Raji (cell line): Measurements from ENCODE around the gene DEPDC7.

Source experiments
- POLR2A ChIP-seq: IDR thresholded peaks from 2 replicates; pipeline ENCODE4 v1.6.1; 2011; ENCODE audit warnings: low read depth, low read length, control low read depth; ENCODE audit not compliant: insufficient read depth

DEPDC7 gene

GRCh38 chr11:33015621-33016551 is at the start of gene DEPDC7:
Gene DEPDC7, plus strand, starts transcription at chr11:33015878. Its CDS starts 78 bp downstream, at chr11:33015956.
- no peak for TF ChIP-seq POLR2A

- TF ChIP-seq POLR2A: no peak
These were observed 47.1 kb upstream of the DEPDC7 start for GRCh38 chr11:32968541-32968940.

GRCh38 chr11:32972781-32973180 is 42.9 kb upstream of the DEPDC7 start:
- TF ChIP-seq POLR2A: no peak

DNA sequence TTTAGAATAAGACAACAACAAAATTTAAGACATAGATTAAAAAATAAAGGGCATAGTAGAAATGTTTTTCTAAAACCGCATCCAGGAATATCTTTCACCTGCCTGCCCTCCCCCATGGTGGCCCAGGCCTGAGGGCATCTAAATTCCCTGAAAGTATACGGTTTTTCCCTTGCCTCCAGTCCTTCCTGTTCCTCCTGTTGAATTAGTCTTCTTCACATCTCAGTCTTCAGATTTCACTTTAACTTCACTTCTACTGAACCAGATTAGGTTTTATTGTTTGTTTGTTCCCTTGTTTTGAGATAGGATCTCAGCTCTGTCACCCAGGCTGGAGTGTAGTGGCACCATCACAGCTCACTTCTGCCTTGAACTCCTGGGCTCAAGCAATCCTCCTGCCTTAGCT is 33.1 kb upstream of the DEPDC7 start:
- TF ChIP-seq POLR2A: no peak

GRCh38 chr11:32983506-32983905 is 32.2 kb upstream of the DEPDC7 start:
- no peak for TF ChIP-seq POLR2A

GRCh38 chr11:32985600-32985999 is 30.1 kb upstream of the DEPDC7 start:
- TF ChIP-seq POLR2A: no peak

DNA sequence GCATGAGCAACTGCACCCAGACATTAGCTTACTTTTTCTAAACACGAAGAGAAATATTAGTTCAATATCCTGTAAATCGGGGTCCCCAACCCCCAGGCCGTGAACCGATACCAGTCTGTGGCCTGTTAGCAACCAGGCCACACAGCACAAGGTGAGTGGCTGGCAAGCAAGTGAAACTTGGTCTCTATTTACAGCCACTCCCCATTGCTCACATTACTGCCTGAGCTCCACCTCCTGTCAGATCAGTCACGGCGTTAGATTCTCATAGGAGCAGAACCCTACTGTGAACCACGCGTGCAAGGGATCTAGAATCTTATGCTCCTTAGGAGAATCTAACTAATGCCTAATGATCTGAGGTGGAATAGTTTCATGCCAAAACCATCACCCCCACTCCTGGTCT is 27.8 kb upstream of the DEPDC7 start:
- TF ChIP-seq POLR2A: no peak

GRCh38 chr11:32990481-32990880 is 25.2 kb upstream of the DEPDC7 start:
- TF ChIP-seq POLR2A: no peak

- TF ChIP-seq POLR2A: no peak
These were observed 24.3 kb upstream of the DEPDC7 start for GRCh38 chr11:32991427-32991826.

DNA sequence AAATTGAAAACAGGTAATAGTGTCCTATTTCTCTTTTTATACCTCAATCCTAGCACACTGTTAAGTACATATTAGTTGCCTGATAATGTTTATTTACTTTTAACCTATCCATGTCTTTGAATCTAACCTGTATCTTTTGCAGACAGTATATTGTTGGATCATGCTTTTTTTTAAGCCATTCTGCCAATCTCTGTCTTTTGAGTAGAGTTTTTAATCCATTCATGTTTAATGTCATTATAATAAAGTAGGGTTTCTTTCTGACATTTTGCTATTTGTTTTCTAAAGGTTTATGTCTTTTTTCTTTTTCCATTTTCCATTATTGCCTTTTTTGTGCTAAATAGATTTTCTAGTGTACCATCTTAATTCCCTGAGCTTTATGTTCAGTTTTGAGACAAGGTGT is 23.8 kb upstream of the DEPDC7 start:
- no peak for TF ChIP-seq POLR2A

DNA sequence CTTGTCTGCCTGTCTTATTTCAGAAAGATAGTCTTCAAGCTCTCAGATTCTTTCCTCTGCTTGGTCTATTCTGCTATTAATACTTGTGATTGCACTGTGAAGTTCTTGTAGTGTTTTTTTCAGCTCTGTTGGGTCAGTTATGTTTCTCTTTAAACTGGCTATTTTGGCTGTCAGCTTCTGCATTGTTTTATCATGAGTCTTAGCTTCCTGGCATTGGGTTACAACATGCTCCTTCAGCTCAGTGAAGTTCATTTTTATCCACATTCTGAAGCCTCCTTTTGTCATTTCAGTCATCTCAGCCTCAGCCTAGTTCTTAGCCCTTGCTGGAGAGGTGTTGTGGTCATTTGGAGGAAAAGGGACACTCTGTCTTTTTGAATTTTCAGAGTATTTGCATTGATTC is 15.5 kb upstream of the DEPDC7 start:
- no peak for TF ChIP-seq POLR2A

DNA sequence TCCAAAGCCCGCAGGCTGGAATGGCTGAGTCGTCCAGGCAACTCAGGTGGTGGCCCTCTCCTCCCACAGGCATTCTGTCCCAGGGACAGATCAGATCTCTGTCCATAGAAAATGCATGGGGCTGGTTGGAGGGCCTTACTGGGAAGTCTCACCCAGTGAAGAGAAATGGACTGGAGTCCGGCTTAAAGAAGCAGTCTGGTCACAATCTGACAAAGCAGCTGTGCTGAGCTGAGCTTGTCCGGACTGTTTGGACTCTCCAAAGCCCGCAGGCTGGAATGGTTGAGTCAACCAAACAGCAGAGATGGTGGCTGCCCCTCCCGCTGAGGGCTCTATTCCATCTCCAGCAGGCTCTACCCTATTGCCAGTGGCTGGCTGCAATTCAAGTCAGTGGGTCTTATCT is 14.4 kb upstream of the DEPDC7 start:
- TF ChIP-seq POLR2A: no peak

DNA sequence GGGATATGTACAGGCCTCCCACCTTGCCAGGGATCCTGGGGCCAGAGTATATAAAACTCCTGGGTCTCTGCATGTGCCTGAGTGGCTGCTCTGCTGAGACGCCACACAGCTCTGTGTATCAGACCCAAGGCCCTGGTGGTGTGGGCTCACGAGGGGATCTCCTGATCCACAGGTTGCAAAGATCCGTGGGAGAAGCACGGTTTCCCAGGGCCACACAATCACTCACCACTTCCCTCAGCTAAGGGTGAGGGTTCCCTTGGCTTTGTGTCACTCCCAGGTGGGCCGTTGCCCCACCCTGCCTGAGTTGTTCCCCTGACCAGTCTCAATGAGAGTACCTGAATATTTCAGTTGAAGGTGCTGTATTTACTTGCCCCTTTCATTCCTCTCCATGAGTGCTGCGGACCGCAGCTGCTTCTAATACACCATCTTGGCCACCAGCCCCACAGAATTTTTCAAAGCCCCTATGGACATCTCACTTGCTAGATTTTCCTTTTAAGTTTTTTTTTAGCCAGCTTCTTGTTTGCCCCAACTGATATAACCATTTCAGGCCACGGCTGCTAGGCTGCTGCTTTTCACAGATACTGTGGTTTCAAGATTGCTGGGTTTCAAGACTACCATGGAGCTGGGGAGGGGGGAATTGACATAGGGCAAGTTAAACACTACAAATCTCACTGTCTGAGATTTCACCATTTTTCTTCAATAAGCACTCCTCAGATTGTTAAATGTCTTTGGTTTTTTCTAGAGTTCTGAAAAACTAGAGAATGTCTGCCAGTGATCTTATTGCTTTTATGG is 13.7 kb upstream of the DEPDC7 start:
- TF ChIP-seq POLR2A: no peak

DNA sequence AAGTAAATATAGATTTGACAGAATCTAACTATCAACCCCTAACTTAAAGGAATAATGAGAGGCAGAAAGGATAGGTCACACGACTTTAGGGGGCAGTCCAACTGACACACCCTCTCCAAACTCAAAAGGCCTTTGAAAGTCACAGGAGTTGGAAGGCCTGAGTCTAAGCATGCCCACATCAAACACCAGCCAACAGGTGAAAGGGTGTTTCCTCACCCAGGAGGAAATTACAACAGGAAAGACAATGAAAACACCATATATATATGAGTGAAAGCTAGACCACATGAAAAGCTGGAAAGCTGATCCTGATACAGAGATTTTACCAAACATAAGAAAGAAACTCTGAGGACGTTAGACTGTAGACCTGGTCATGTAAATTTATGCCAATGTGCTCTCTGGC is 10.5 kb upstream of the DEPDC7 start:
- TF ChIP-seq POLR2A: no peak

GRCh38 chr11:33006010-33006409 is 9.7 kb upstream of the DEPDC7 start:
- TF ChIP-seq POLR2A: no peak

DNA sequence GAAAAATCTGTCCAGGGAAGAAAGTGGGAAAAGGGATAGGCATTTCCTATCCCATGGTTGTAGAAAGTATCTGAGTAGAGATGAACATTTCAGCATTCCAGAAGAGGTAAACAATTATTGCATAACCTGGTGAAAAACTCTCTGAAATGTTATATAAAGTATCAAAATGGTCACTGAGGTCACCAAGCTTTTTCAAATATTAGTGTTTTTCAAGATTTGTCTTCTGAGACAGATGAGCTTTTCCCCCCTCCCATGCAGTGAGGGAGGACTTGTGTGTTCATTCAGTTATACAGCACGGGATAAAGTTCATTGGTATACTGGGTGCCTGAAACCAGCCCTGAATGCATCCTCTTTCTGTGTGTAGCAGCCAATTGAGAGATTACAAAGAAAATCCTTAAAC is 1.9 kb upstream of the DEPDC7 start:
- no peak for TF ChIP-seq POLR2A
